HFF-Myc (cell line): Measurements from ENCODE around the gene GSG1L.

ENCODE experiments used
- DNase-seq: peaks from one replicate; pipeline ENCODE4 v3.0.0-alpha.2; 2011; ENCODE audit warnings: low read depth; ENCODE audit errors: extremely low read depth
- H3K4me3 ChIP-seq: replicated peaks from 2 replicates; pipeline ENCODE4 v1.5.1; 2011; ENCODE audit warnings: low read depth, mild to moderate bottlenecking, control low read depth, low read length
- TF ChIP-seq, protein P1 (sequence below): IDR thresholded peaks from 2 replicates; pipeline ENCODE4 v1.5.1; 2012; ENCODE audit warnings: mild to moderate bottlenecking, low read depth, low read length, control low read depth; ENCODE audit errors: missing control alignments

Gene GSG1L

DNA sequence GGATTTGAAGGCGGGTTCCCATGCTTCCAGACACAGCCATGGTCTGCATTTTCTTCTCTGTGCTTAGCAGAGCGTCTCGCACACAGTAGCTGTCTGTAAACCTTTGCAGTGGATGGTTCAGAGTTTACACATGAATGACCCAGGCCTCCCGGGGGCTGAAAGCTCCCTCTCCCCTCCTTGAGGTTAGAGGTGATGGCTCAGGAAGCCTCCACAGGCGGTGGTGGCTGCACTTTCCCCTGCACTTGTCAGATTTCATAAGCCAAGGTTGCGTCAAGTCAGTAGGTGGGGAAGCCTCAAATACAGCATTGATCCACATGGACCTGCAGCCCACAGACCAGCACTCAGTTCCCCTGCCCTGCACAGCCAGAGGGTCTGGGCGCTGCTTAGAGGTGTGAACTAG is 301.7 kb downstream of the GSG1L start:
- TF ChIP-seq, protein P1, sequence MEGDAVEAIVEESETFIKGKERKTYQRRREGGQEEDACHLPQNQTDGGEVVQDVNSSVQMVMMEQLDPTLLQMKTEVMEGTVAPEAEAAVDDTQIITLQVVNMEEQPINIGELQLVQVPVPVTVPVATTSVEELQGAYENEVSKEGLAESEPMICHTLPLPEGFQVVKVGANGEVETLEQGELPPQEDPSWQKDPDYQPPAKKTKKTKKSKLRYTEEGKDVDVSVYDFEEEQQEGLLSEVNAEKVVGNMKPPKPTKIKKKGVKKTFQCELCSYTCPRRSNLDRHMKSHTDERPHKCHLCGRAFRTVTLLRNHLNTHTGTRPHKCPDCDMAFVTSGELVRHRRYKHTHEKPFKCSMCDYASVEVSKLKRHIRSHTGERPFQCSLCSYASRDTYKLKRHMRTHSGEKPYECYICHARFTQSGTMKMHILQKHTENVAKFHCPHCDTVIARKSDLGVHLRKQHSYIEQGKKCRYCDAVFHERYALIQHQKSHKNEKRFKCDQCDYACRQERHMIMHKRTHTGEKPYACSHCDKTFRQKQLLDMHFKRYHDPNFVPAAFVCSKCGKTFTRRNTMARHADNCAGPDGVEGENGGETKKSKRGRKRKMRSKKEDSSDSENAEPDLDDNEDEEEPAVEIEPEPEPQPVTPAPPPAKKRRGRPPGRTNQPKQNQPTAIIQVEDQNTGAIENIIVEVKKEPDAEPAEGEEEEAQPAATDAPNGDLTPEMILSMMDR: no peak
- no peak for DNase-seq
- H3K4me3 ChIP-seq: no peak overlapping the region

DNA sequence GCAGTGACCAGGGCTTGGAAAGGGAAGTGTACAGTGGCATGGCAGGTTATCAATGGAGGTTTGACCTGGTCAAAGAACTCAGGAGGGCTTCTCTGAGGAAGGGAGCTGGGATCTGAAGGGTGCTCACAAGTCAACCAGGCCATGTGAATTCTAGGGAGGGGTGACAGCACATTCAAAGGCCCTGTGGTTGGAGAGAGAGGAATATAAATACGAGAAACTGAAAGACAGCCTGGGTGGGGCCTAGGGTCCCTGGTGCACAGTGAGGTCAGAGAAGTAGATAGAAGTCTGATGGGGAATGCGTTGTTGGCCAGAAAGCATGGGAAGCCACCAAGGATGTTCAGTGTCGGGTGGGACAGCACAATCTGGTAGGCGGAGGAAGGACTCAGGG is 302.7 kb downstream of the GSG1L start:
- DNase-seq: no peak
- no peak overlapping the region for H3K4me3 ChIP-seq
- TF ChIP-seq, protein P1: no peak

DNA sequence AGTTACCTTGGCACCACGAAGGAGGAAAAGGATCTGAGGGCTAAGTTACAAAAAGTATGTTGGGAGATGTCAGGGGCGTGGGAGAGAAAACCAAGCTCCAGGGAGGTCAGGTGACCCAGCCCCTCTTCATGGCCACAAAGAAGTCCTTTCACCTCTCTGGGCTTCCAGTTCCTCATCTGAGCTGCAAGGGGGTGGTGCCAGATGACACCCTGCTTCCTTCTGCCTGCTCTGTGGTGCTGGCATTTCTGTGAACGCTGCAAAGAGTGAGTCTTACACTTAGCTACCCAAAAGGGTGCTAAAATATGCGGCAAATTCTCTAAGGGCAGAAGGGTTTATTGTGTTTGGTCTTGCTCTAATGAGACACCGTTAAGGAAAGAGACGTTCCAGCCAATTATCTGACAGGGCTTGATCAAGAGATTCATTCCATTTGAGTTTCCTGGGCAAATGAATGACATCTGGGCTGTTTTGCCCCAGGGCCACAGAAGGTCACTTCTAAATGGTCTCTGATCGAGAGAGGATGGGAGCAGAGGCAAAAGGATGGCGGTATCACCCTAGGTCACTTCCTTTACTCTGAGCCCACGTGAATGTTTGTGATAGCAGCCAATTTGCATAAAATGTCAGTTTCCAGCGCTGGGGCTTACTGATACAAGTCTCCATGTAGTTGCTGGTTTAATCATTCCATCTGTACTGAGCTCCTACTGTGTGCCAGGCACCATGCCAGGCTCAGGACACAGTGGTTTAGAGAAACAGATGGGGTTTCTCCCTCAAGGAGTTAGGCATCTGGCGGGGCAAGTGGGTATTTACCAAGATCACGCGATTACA is 303.3 kb downstream of the GSG1L start:
- TF ChIP-seq, protein P1: no peak
- H3K4me3 ChIP-seq: no peak overlapping the region

DNA sequence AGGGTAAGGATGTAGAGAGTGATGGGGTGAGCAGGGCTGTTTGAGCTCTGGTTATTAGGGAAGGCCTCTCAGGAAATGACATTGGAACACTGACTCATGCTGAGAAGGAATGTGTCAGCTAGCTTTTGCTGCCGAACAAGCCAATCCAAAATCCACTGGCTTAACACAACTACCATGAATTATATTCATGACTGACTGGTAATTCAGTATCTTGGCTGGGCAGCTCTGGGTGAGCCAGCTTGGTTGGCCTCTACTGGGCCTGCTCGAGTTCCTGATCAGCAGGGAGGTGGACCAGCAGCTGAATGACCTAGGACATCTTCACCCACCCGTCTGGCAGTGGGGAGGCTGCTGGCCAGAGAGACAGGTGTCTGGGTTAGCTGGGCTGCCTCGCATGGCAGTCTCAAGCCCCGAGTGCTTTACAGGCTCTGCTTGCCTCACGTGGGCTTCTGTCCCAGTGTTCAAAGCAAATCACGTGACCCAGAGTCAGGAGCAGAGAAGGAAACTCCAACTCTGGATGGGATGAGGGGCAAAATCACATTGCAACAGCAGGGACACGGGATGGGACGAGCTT is 304.1 kb downstream of the GSG1L start:
- no peak overlapping the region for H3K4me3 ChIP-seq
- DNase-seq: peak; percentile 27
- TF ChIP-seq, protein P1: no peak

More for the DNA sequence above, 303.3 kb downstream of the GSG1L start:
- DNase-seq: no peak

DNA sequence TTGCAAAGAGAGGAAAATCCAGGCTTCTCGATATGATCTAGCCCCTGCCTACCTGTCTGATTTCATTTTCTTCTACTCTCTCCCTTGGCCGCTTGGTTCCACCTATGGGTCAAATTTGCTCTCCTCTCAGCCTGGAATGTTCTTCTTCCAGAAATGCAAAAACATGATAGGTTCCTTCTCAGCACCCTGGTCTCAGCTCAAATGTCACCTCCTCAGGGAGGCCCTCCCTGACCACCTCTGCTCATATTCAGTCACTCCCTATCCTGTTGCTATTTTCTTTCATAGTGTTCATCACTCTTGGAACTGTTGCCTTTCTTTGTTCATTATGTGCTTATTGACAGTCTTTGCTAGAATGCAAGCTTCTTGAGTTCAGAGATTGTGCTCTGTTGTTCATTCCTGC is 305.0 kb downstream of the GSG1L start:
- no peak for DNase-seq
- TF ChIP-seq, protein P1: no peak
- H3K4me3 ChIP-seq: no peak overlapping the region

DNA sequence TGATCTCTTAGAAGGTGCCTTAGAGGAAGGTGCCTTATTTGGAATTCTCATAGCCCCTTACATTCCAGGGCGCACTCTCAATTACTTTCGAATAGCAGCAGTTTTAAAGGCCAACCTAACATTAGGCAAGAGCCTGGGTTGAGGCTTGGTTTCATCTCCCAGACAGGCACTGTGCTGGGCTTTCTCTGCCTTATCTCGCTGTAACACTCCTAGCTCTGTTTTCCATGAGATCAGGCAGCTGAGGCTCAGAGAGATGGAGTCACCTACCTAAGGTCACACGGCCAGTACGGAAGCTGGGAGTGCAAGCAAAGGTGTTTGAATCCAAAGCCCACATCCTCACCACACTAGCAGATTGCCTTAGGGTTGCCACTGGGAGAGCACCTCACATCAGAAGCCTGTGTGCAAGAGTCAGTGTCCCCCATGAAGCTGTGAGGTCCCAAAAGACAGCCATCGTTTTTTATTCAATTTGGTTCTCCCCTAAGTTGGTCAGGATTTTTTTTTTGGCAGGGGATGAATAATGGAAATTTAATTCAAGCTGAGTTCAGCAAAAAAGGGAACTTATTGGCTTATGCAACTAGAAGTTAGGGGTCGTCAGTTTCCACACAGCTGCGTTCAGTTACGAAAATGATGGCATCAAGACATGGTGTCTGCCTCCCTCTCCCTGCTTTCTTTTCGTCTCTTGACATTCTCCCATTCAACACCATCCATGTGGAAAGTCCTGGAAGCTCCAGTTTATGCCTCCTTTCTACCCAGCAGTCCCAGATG is 307.1 kb downstream of the GSG1L start:
- TF ChIP-seq, protein P1: no peak
- H3K4me3 ChIP-seq: no peak overlapping the region
- no peak for DNase-seq
